H1 (cell line): Measurements from ENCODE around the gene SEC11A. TPM values are rescaled to one million over a fixed set of nuclear protein-coding genes. Genes with fewer than 3 reads are reported as not detected.

Source experiments
- CTCF ChIA-PET: fragments of 300-600 bp; sonication (Branson Sonifier 250); formaldehyde crosslinking; loops from one replicate; lab custom pipeline; 2021; ENCODE audit not compliant: partially characterized antibody; lab: Charles Lee
- POLR2A ChIA-PET: fragments of 300-600 bp; sonication (Branson Sonifier 250); formaldehyde crosslinking; loops from one replicate; lab custom pipeline; 2021; ENCODE audit warnings: inconsistent platforms; ENCODE audit not compliant: partially characterized antibody; lab: Charles Lee
- DNase-seq, 2 experiments: peaks; one replicate each; pipeline versions ENCODE4 v3.0.0 to v3.0.0-alpha.2; 2010 to 2022; ENCODE audit warnings: low spot score in 2 of 2, low read depth in 1 of 2, mixed read lengths in 1 of 2
- FAIRE-seq: peaks from 2 replicates; lab custom pipeline; 2011; peaks lifted over from hg19 to GRCh38; lab: Jason Lieb, UNC
- H2AFZ ChIP-seq: 2 replicates; pipeline ENCODE4 v1.8.1; 2012; ENCODE audit warnings: low read length, inconsistent platforms
- H2AK5ac ChIP-seq: 2 replicates; pipeline ENCODE4 v1.6.1; 2013; ENCODE audit warnings: low read depth, low read length
- H2BK120ac ChIP-seq: replicated peaks from 2 replicates; pipeline ENCODE3; 2013; ENCODE audit warnings: low read depth, low read length, inconsistent platforms
- H2BK12ac ChIP-seq: 2 replicates; pipeline ENCODE4 v1.6.1; 2013; ENCODE audit warnings: low read depth, low read length
- H2BK15ac ChIP-seq: 2 replicates; pipeline ENCODE4 v1.6.1; 2013; ENCODE audit warnings: low read length
- H2BK20ac ChIP-seq: 2 replicates; pipeline ENCODE4 v1.6.1; 2013; ENCODE audit warnings: low read length
- H2BK5ac ChIP-seq: 2 replicates; pipeline ENCODE4 v1.6.1; 2013; ENCODE audit warnings: low read depth, low read length
- H3K14ac ChIP-seq: 2 replicates; pipeline ENCODE4 v1.6.1; 2013; ENCODE audit warnings: inconsistent platforms; ENCODE audit not compliant: insufficient read length
- H3K18ac ChIP-seq: 2 replicates; pipeline ENCODE4 v1.6.1; 2013; ENCODE audit warnings: low read length; ENCODE audit errors: extremely low read depth
- H3K23ac ChIP-seq: 2 replicates; pipeline ENCODE4 v1.6.1; 2013; ENCODE audit warnings: inconsistent platforms; ENCODE audit not compliant: insufficient read length
- H3K23me2 ChIP-seq: 2 replicates; pipeline ENCODE4 v1.6.1; 2013; ENCODE audit warnings: low read depth, low read length
- H3K27ac ChIP-seq: 2 replicates; pipeline ENCODE4 v1.6.1; 2011; ENCODE audit warnings: low read depth, low read length, inconsistent platforms
- H3K27me3 ChIP-seq, 4 experiments: replicated peaks in 1 of 4; 1 replicate in 1 of 4; 2 replicates in 3 of 4; pipeline versions ENCODE4 v1.6.1 to v1.8.1; 2011 to 2013; ENCODE audit warnings: low read length in 3 of 4, mild to moderate bottlenecking in 3 of 4, inconsistent platforms in 2 of 4, mixed read lengths in 2 of 4, moderate library complexity in 1 of 4; ENCODE audit not compliant: control insufficient read depth in 3 of 4, insufficient read depth in 3 of 4; ENCODE audit errors: extremely low read depth in 1 of 4
- H3K36me3 ChIP-seq, 4 experiments: 2 replicates each; pipeline versions ENCODE4 v1.6.1 to v1.8.1; 2011 to 2013; ENCODE audit warnings: mild to moderate bottlenecking in 4 of 4, low read length in 3 of 4, moderate library complexity in 2 of 4, control low read depth in 1 of 4, inconsistent platforms in 1 of 4; ENCODE audit not compliant: insufficient read depth in 4 of 4, control insufficient read depth in 2 of 4
- H3K4ac ChIP-seq: replicated peaks from 2 replicates; pipeline ENCODE3; 2013; ENCODE audit warnings: low read length, low read depth, mixed read lengths, inconsistent platforms; ENCODE audit not compliant: insufficient read length
- H3K4me1 ChIP-seq, 4 experiments: replicated peaks in 1 of 4; 1 replicate in 1 of 4; 2 replicates in 3 of 4; pipeline versions ENCODE4 v1.6.1 to v1.8.1; 2011 to 2013; ENCODE audit warnings: low read length in 3 of 4, inconsistent platforms in 2 of 4, mixed read lengths in 1 of 4; ENCODE audit not compliant: insufficient read depth in 4 of 4, control insufficient read depth in 3 of 4
- H3K4me2 ChIP-seq, 2 experiments: 2 replicates each; pipeline versions ENCODE4 v1.6.1 to v1.8.1; 2011 to 2013; ENCODE audit warnings: low read depth in 2 of 2, low read length in 2 of 2, control low read depth in 1 of 2, inconsistent platforms in 1 of 2, mild to moderate bottlenecking in 1 of 2; ENCODE audit not compliant: insufficient read depth in 1 of 2
- H3K4me3 ChIP-seq, 4 experiments: fragments of 200-600, 300-600 bp in 1 of 4; sonication (generic), shearing (Covaris generic), sonication (Bioruptor Twin) in 1 of 4; 2 replicates each; pipeline versions ENCODE4 v1.5.1 to v1.8.1; 2011 to 2016; ENCODE audit warnings: low read length in 4 of 4, low read depth in 3 of 4, control low read depth in 2 of 4, inconsistent platforms in 2 of 4, mild to moderate bottlenecking in 2 of 4, mixed read lengths in 1 of 4, moderate library complexity in 1 of 4; ENCODE audit not compliant: insufficient read depth in 2 of 4; ENCODE audit errors: extremely low read depth in 1 of 4
- H3K56ac ChIP-seq: replicated peaks from 2 replicates; pipeline ENCODE3; 2013; ENCODE audit warnings: low read depth, mild to moderate bottlenecking, mixed read lengths, low read length, inconsistent platforms; ENCODE audit not compliant: insufficient read length
- H3K79me1 ChIP-seq: 2 replicates; pipeline ENCODE4 v1.6.1; 2013; ENCODE audit warnings: low read depth, low read length, control low read depth
- H3K79me2 ChIP-seq, 2 experiments: 2 replicates each; pipeline versions ENCODE4 v1.6.1 to v1.8.1; 2012 to 2013; ENCODE audit warnings: low read length in 2 of 2, mild to moderate bottlenecking in 2 of 2, inconsistent platforms in 1 of 2; ENCODE audit not compliant: insufficient read depth in 2 of 2, control insufficient read depth in 1 of 2
- H3K9ac ChIP-seq, 4 experiments: replicated peaks in 1 of 4; 1 replicate in 1 of 4; 2 replicates in 3 of 4; pipeline versions ENCODE4 v1.6.1 to v1.8.1; 2011 to 2013; ENCODE audit warnings: low read depth in 3 of 4, low read length in 3 of 4, control low read depth in 2 of 4, mild to moderate bottlenecking in 2 of 4, moderate library complexity in 2 of 4, inconsistent platforms in 1 of 4; ENCODE audit errors: extremely low read depth in 1 of 4
- H3K9me3 ChIP-seq, 2 experiments: 2 replicates each; pipeline versions ENCODE4 v1.6.1 to v1.8.1; 2012 to 2013; ENCODE audit warnings: mild to moderate bottlenecking in 2 of 2, moderate library complexity in 2 of 2, control low read depth in 1 of 2, inconsistent platforms in 1 of 2, low read depth in 1 of 2, low read length in 1 of 2, mixed read lengths in 1 of 2; ENCODE audit not compliant: insufficient read depth in 2 of 2
- H4K20me1 ChIP-seq, 2 experiments: replicated peaks in 1 of 2; 2 replicates each; pipeline versions ENCODE3 to v1.8.1; 2011 to 2013; ENCODE audit warnings: inconsistent platforms in 2 of 2, low read length in 2 of 2, mild to moderate bottlenecking in 1 of 2; ENCODE audit not compliant: insufficient read depth in 2 of 2, control insufficient read depth in 1 of 2
- H4K5ac ChIP-seq: 2 replicates; pipeline ENCODE4 v1.6.1; 2013; ENCODE audit warnings: low read length, low read depth, mixed read lengths, inconsistent platforms; ENCODE audit not compliant: insufficient read length
- H4K8ac ChIP-seq: 2 replicates; pipeline ENCODE4 v1.8.0; 2013; ENCODE audit warnings: mild to moderate bottlenecking, moderate library complexity, low read length, inconsistent platforms; ENCODE audit not compliant: insufficient read depth; ENCODE audit errors: extremely low read depth
- H4K91ac ChIP-seq: replicated peaks from 2 replicates; pipeline ENCODE3; 2013; ENCODE audit warnings: low read length, mixed read lengths, inconsistent platforms; ENCODE audit not compliant: insufficient read length
- BACH1 ChIP-seq: IDR thresholded peaks from 2 replicates; pipeline ENCODE4 v1.6.1; 2012; ENCODE audit warnings: low read length, improper control_type of control experiment
- CBX8 ChIP-seq: fragments of 300-800, 300-1000 bp; sonication (generic); IDR thresholded peaks from 2 replicates; pipeline ENCODE4 v1.7.1; 2016; ENCODE audit warnings: low read depth, low read length, borderline replicate concordance
- CREB1 ChIP-seq: IDR thresholded peaks from 2 replicates; pipeline ENCODE4 v1.6.1; 2012; ENCODE audit warnings: inconsistent platforms
- CTBP2 ChIP-seq: IDR thresholded peaks from 2 replicates; pipeline ENCODE4 v1.7.0; 2011; ENCODE audit warnings: borderline replicate concordance, mild to moderate bottlenecking, moderate library complexity, mixed read lengths, low read length; ENCODE audit not compliant: insufficient read depth, insufficient read length
- E2F6 ChIP-seq: IDR thresholded peaks from 2 replicates; pipeline ENCODE4 v1.6.1; 2012; ENCODE audit warnings: inconsistent platforms
- KDM4A ChIP-seq: IDR thresholded peaks from one replicate; pipeline ENCODE4 v1.7.1; 2012; ENCODE audit warnings: low read depth, mild to moderate bottlenecking, moderate library complexity, low read length, inconsistent platforms; ENCODE audit not compliant: severe bottlenecking
- MAX ChIP-seq: IDR thresholded peaks from 2 replicates; pipeline ENCODE4 v1.6.1; 2012; ENCODE audit warnings: inconsistent platforms
- RFX5 ChIP-seq: IDR thresholded peaks from 2 replicates; pipeline ENCODE4 v1.6.1; 2011; ENCODE audit warnings: low read depth, low read length, improper control_type of control experiment, borderline replicate concordance
- SP2 ChIP-seq: IDR thresholded peaks from 2 replicates; pipeline ENCODE4 v1.6.1; 2012; ENCODE audit warnings: mild to moderate bottlenecking, low read length, inconsistent platforms
- TAF1 ChIP-seq: IDR thresholded peaks from 2 replicates; pipeline ENCODE4 v1.6.1; 2011; ENCODE audit warnings: mild to moderate bottlenecking, low read depth, low read length
- USF2 ChIP-seq: IDR thresholded peaks from 2 replicates; pipeline ENCODE4 v1.6.1; 2011; ENCODE audit warnings: low read length, improper control_type of control experiment
- WGBS, 2 experiments: shearing (Covaris generic) in 1 of 2; methylation state at CpG; one replicate each; pipeline versions ENCODE4 v1.1.6 to v1.1.7; 2013 to 2015; ENCODE audit warnings: low lambda C conversion rate in 2 of 2, mixed read lengths in 2 of 2, inconsistent platforms in 1 of 2, low coverage in 1 of 2, missing lambda C conversion rate in 1 of 2; ENCODE audit not compliant: insufficient replicate concordance in 2 of 2, insufficient coverage in 1 of 2, insufficient read length in 1 of 2; ENCODE audit errors: extremely low coverage in 1 of 2, missing lambda C conversion rate in 1 of 2; 5-methylcytosine and 5-hydroxymethylcytosine counted together
- polyA plus RNA-seq, 7 experiments: library from polyadenylated mRNA; depleted of rRNA in 3 of 7; stranded (reverse) in 5 of 7; unstranded in 2 of 7; fragments of >200 nt in 5 of 7; fragments of 200-250 nt in 2 of 7; gene quantifications; 1 replicate in 5 of 7; 2 replicates in 1 of 7; 4 replicates in 1 of 7; pipeline versions ENCODE4 v1.2.1 to v1.2.3, GENCODE V29; 2011 to 2013; ENCODE audit warnings: missing spikeins in 2 of 7, mixed read lengths in 2 of 7
- total RNA-seq: library from RNA; stranded (reverse); fragmentation: NEBNext Ultra II Directional; extraction: Animal tissue kit (Norgen Biotek cat#: 25700); gene quantifications from 2 replicates; pipeline ENCODE4 v1.2.1, GENCODE V29; 2021

Gene SEC11A
- total and polyA plus RNA-seq, 2 of the 8 experiments (the other 6 are each of a cell fraction or from before 2014, with no cell fraction given) = 268 to 316 TPM

GRCh38 chr15:84648539-84648938 lies 67.4 kb downstream of the SEC11A start:
- no peak for TF ChIP-seq CBX8
- no peak for TF ChIP-seq E2F6
- TF ChIP-seq BACH1 = no peak
- TF ChIP-seq CREB1 = no peak
- no peak for TF ChIP-seq CTBP2
- no peak for TF ChIP-seq TAF1
- no peak for TF ChIP-seq SP2
- TF ChIP-seq RFX5 = no peak
- TF ChIP-seq USF2 = no peak
- TF ChIP-seq KDM4A = no peak
- no peak for TF ChIP-seq MAX
- TF ChIP-seq, all 59 proteins: peak for 0
- Histone ChIP-seq H3K4ac (no peak overlapping the region), H3K79me2 (peaks cover 0 to 6% of the 10 kb centered on the region in 2 experiments; a peak in 2 of 4 replicates), H4K91ac (no peak overlapping the region), H3K23me2 (peaks cover 2% of the 10 kb centered on the region), H3K27me3 (no peaks in the 10 kb centered on the region), H2BK20ac (no peak overlapping the region), H2BK15ac (no peak overlapping the region), H3K56ac (no peak overlapping the region), H3K4me3 (no peak overlapping the region), H2AK5ac (no peak overlapping the region), H2AFZ (no peak overlapping the region), H3K14ac (no peak overlapping the region), H4K8ac (no peak overlapping the region), H3K9ac (no peak overlapping the region), H3K4me1 (peaks cover 0 to 6% (median under 1%) of the 10 kb centered on the region in 4 experiments; a peak in 3 of 7 replicates), H2BK120ac (no peak overlapping the region), H4K5ac (no peak overlapping the region), H4K20me1 (peaks cover 2 to 7% of the 10 kb centered on the region in 2 experiments), H2BK12ac (no peak overlapping the region), H3K27ac (no peak overlapping the region), H2BK5ac (no peak overlapping the region), H3K9me3 (no peaks in the 10 kb centered on the region), H3K79me1 (peaks cover 2% of the 10 kb centered on the region; the same call in 1 of the 2 replicates), H3K4me2 (no peak overlapping the region), H3K36me3 (peaks cover 32 to 78% (median 55%) of the 10 kb centered on the region in 4 experiments), H3K23ac (no peak overlapping the region), H3K18ac (no peak overlapping the region)
- ChIA-PET CTCF (interaction anchor here (1.6 to 3.6 kb wide), 3 partner anchors 11 to 50 kb away, joined by 4 to 19 read pairs (median 15); no protein-coding TSS in a partner anchor), POLR2A (interaction anchor here (0.8 to 5.0 kb wide), 8 partner anchors 10 to 177 kb away, joined by 4 to 32 read pairs (median 4); partner anchors contain the start of genes NMB and ZSCAN2)
- DNase-seq (no peak), FAIRE-seq (no peak)
- 84% methylated on average over 3 of the region's 3 CpGs; no CpG with 5 or more reads in 1 of the 2 experiments for WGBS, 2 experiments
